ENCODE results near the gene DNAJA2.

GRCh38 chr16:46911650-46912049 lies 61.8 kb downstream of the DNAJA2 start:
- TF ChIP-seq CTCF (IDR thresholded peaks at IDR 0.05; ENCODE audit: low read depth, low read length, poor library complexity, severe bottlenecking): no peak
- no peak for TF ChIP-seq EZH2phosphoT487 (IDR thresholded peaks at IDR 0.05; ENCODE audit: borderline replicate concordance, low read length)

Data from DOHH2 (cell line).